T follicular helper cell (primary cell): ENCODE measurements around the gene CPA4.
"Not testable (repeated sequence)": the region's sequence is repeated elsewhere in the genome, so short reads cannot be mapped to it uniquely, and the experiment has no call there.

Source experiments
- DNase-seq: peaks from one replicate; pipeline ENCODE4 v3.0.0-alpha.2; 2020; ENCODE audit warnings: low read depth

The CPA4 gene

GRCh38 chr7:130302649-130303048, 9.7 kb downstream of the CPA4 start:
- DNase-seq, result no peak

- no peak for DNase-seq
Measured at GRCh38 chr7:130303127-130303526, 10.2 kb downstream of the CPA4 start.

GRCh38 chr7:130303551-130303950, 10.6 kb downstream of the CPA4 start:
- no peak for DNase-seq

DNA sequence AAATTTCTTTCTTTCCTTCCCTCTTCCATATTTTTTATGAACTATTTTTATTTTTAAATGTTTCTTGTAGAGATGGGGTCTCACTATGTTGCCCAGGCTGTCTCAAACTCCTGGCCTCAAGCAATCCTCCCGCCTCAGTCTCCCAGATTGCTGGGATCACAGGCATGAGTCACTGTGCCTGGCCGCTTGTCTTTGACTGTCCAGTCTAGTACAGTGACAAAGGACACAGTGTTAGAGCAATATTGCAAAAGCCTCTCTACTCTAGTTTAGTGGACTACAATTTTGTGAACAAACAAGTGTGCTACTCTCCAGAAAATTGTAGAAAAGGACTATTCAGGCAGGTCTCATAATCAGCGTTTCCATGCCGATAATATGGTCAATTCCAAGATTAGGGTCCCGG, 11.0 kb downstream of the CPA4 start:
- DNase-seq, result no peak

GRCh38 chr7:130304878-130305277, 11.9 kb downstream of the CPA4 start:
- DNase-seq, result no peak

DNA sequence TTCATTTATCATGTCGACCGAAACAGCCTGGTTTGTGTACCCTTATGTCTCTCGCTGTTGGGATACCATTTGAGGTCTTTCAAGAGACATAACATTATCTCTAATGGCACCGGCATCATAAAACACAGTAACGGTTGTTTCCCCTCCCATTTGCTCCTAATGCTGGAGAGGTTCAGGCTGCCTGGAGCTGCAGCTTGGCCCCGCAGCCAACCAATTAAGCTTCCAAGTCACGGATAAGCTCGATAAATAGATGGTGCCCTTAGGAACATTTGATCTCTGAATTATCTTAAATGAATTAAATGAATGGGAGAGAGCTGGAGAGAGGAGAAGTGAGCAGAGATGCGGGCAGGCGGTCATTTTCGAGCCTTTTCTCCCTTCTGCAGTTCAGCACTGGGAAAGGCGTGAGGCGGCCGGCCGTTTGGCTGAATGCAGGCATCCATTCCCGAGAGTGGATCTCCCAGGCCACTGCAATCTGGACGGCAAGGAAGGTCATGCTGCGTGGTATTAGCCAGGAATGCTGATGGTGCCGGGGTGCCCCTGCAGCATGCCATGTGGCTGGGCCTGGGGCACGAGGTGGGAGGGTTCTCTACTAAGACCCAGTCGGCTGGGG, 12.6 kb downstream of the CPA4 start:
- no peak for DNase-seq

DNA sequence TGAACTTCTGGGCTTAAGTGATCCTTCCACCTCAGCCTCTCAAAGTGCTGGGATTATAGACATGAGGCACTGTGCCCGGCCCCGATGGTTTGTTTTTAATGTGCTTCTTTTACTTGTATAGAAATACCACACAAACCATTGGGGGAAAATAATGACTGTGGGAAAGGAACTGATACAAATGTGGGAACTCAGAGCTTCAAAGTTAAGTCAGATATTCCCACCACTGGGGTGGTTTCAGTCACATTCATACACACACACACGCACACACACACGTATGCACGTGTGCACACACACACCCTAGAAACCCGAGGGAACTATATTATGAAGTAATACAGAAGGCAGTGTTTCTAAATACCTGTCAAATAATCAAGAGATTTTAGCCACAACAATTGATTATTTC, 17.0 kb downstream of the CPA4 start:
- no peak for DNase-seq

DNA sequence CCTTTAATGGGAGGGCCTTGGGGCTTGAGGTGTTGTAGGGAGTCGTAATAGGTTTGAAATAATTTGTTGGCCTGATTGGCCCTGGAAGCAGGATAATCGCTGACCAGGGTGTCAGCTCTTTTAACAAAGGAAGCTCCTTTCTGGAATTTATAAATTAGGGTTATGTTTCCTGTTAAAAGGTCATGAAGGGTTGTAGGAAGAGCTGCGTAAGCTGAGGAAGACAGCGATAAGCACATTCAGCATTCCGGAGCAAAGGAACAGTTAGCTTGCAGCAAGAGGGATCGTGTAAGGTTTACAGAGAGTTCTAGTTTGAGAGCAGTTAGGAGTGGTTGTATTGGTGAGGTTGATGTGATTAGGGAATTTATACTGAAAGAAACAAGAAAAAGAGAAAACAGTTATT, 21.3 kb downstream of the CPA4 start:
- no peak for DNase-seq

DNA sequence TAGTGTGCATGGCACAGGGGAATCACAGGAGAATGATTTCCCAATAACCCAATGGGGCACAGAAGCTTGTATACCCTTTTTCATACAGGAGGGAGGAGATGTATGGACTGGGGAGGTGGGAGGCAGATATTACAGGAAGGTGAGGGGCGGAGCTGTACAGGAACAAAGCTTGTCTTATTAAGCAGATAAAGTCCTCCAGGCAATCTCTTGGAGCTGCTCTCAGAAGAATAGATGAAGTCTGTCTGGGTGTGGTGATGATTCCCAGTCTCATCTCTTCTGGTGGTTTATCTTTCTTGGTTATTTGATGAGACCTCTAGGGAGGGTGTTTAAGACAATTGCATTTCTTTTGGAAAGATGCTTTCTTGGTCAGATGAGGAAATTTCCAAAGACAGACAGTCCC, 26.6 kb downstream of the CPA4 start:
- no peak for DNase-seq

- not testable (repeated sequence) for DNase-seq
Measured at GRCh38 chr7:130321542-130322229, 28.7 kb downstream of the CPA4 start.

DNA sequence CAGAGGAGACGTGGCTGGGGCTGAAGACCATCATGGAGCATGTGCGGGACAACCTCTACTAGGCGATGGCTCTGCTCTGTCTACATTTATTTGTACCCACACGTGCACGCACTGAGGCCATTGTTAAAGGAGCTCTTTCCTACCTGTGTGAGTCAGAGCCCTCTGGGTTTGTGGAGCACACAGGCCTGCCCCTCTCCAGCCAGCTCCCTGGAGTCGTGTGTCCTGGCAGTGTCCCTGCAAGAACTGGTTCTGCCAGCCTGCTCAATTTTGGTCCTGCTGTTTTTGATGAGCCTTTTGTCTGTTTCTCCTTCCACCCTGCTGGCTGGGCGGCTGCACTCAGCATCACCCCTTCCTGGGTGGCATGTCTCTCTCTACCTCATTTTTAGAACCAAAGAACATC, 29.7 kb downstream of the CPA4 start:
- no peak for DNase-seq

- no peak for DNase-seq
Measured at GRCh38 chr7:130324306-130324943, 31.5 kb downstream of the CPA4 start.

DNA sequence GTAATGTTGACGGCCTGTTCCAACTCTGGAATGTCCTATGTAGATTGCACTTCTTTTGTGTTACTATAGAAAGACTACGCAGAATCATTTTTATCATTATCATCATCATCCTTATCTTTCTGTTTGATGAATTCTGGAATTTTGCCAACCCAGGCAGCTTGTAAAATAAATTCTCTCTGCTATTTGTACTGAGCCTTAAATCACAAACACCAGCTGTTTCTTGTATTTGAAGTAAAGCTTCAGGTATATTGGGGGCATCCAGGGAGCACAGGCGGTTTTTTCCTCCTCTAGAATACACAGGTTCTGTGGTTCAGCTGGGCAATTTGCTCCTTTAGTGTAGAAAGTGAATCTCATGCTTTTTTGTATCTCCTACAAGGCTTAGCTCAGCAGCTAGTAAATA, 36.7 kb downstream of the CPA4 start:
- DNase-seq, result no peak

DNA sequence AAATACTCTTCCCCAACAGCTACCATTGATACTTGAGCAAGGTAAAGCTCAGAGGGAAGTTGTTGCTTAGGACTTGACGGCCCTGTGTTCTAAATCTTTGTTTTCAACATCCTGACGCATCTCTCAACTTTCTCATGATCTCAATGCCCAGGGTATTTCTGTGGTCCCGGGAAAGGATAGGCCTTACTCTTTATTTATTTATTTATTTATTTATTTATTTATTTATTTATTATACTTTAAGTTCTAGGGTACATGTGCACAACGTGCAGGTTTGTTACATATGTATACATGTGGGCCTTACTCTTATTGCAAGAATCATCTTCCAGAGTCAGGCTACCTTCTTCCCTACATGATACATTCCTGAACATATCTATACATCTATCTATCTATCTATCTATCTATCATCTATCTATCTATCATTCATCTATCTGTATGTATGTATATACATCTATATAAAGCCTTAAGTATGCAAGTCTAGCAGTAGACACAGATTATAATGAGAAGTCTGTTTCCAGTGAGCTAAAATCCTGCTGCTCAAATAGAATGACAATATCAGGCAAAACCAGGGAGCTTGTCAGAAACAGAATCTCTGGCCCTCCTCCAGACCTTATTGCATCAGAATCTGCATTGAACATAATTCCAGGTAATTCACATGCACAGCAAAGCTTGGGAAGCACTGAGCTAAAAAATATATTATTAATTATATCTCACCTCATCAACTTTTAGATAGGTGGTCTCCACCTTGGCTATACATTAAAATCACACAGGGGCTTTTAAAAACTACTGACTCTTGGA, 39.5 kb downstream of the CPA4 start:
- DNase-seq, result no peak

DNA sequence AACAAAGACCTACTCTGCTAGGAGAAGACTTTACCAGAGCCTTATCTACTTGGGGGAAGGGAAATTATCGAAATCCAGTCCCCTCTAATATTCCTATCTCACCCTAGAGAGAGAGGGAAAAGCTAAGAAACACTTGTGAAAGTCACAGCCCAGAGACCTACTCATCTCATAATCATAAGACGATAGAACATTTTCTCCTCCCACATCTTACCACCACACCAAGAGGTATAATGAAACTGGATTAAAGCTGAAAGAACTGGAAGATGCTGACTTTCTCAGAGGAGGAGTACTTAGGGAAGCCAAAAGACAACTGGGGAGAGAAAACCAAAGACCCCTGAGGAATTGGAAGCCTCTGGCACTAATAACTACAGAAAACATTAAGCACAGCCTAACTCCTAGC, 40.9 kb downstream of the CPA4 start:
- no peak for DNase-seq

DNA sequence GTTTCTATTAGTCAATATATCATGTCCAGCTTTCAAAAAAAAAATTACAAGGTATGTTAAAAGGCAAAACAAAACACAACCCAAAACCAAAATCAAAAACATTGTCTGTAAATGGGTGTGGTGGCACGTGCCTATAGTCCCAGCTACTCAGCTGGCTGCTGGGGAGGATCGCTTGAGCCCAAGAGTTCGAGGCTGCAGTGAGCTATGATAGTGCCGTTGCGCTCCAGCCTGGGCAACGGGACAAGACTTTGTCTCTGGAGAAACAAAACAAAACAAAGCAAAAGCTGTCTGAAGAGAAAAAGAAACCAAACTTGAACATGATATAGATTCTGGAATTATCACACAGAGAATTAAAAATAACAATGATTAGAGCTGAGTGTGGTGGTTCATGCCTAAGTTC, 41.3 kb downstream of the CPA4 start:
- DNase-seq, result no peak

DNA sequence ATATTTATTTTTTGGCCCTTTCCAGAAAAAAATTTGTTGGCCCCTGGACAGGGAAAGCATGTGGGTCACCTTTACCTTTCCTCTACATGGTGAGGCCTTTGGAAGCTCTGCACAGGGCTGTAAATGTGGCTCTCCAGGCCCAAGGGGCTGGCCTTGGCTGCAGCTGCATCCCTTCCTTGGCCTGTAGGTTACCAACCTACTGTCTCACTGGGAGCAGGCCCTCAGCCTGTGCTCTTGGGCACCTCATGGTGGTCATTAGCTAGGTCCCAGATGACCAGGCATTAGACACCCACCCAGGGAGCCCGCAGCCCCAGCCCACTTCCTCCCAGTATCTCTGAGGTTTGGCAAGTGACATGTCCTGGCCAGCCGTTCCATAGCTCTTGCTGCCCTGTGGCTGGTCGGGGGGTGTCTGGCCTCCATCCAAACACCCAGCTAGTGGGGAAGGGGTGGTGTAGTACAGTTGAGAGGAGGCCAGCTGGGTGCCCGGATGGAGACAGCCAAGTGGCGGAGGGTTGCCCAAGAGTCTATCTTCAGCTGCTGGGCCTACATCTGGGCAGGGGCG, 44.5 kb downstream of the CPA4 start:
- DNase-seq, result no peak

DNA sequence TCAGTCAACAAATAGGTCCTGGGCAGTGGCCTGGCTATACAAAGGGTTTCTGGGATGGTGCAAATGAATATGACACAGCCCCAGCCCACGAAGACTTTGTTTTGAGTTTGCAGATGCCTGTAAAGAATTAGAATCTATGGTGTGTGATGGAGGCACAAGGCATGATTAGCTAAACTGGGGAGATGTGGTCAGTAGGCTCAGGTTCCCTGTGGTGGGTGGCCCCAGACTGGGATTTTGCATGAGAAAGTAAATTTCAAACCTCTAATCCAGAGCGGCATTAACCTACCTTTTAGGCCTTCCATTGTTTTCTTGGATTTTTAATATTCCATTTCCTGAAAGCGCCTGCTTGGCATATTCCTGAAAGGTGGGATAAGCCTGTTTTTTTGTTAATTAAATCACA, 45.3 kb downstream of the CPA4 start:
- DNase-seq, result no peak

DNA sequence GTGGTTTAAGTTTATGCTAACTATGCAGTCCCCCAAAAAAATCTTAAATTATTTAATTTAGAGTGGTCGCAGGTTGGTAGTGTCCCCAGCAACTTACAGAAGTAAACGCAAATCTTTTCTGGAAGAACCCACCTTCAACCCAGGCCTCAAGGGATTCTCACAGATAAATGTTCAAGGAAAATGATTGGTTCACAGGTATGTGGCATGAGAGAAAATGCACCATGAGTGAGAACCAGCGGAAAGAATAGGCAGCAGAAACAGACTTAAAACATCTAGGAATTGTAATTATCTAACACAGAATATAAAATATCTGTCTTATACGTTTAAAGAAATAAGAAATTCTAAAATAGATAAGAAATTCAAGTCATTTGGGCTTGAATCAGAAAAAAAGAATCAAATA, 48.9 kb downstream of the CPA4 start:
- no peak for DNase-seq

DNA sequence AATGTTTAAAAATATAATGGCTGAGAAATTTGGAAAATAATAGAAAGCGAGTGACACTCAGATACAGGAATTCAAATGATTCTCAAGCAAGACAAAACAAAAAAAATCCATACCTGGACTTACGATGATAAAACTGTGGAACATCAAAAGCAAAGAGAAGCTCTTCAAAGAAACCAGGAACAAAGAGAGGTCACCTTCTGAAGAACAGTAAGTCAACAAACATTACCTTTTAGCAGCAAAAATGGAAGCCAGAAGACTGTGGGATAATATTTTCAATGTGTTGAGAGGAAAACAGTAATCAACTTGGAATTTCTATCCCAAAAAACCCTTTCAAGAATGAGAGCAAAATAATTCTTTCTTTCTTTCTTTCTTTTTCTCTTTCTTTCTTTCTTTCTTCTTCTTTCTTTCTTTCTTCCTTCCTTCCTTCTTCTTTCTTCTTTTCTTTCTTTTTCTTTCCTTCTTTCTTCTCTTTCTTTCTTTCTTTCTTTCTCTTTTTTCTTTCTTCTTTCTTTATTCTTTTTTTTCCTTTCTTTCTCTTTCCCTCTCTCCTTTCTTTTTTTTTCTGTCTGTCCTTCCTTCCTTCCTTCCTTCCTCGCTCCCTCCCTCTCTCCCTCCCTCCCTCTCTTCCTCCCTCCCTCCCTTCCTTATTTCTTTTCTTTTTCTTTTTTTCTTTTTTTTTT, 49.9 kb downstream of the CPA4 start:
- DNase-seq, result no peak

GRCh38 chr7:130344271-130344866, 51.4 kb downstream of the CPA4 start, which contains the start of gene CPA5:
Gene CPA5 (plus strand): TSS chr7:130344816. CDS start chr7:130346486, 1,670 bp downstream.
- DNase-seq, result no peak
